Measurements from ENCODE around the gene SMAP1. TPM values are rescaled to one million over a fixed set of nuclear protein-coding genes. Genes with fewer than 3 reads are reported as not detected.

The SMAP1 gene
- total and polyA plus RNA-seq, 9 donors: 19.4 to 27.7 (median 26.3) TPM

GRCh38 chr6:70705772-70706171 lies 38.1 kb downstream of the SMAP1 start:
- H3K36me3 ChIP-seq (ENCODE audit: control insufficient read depth, insufficient read depth, low read length): peaks cover 3% of the 10 kb centered on the region
- H3K27me3 ChIP-seq (ENCODE audit: control insufficient read depth, insufficient read depth, low read length): no peaks in the 10 kb centered on the region
- no peaks in the 10 kb centered on the region for H3K4me1 ChIP-seq (ENCODE audit: control insufficient read depth, insufficient read depth, low read length)
- H3K27ac ChIP-seq (ENCODE audit: low read length): no peak overlapping the region
- WGBS (ENCODE audit: insufficient coverage): no CpG with 5 or more reads among the region's 2 CpGs
- peaks cover 3% of the 10 kb centered on the region for H3K9me3 ChIP-seq (replicated peaks; ENCODE audit: control insufficient read depth, low read depth, low read length)
- no peak overlapping the region for H3K4me3 ChIP-seq (ENCODE audit: low read length)
- no peak for DNase-seq

GRCh38 chr6:70706491-70707123 lies 38.9 kb downstream of the SMAP1 start:
- Histone ChIP-seq H3K36me3 (ENCODE audit: control insufficient read depth, insufficient read depth, low read length) (no peaks in the 10 kb centered on the region), H3K4me3 (ENCODE audit: low read length) (no peak overlapping the region), H3K9me3 (replicated peaks; ENCODE audit: control insufficient read depth, low read depth, low read length) (peaks cover 3% of the 10 kb centered on the region), H3K4me1 (ENCODE audit: control insufficient read depth, insufficient read depth, low read length) (no peaks in the 10 kb centered on the region), H3K27me3 (ENCODE audit: control insufficient read depth, insufficient read depth, low read length) (no peaks in the 10 kb centered on the region), H3K27ac (ENCODE audit: low read length) (no peak overlapping the region)
- no CpG with 5 or more reads among the region's 3 CpGs for WGBS (ENCODE audit: insufficient coverage)
- peak; percentile 57 for DNase-seq

GRCh38 chr6:70707893-70708292 lies 40.2 kb downstream of the SMAP1 start:
- H3K9me3 ChIP-seq (replicated peaks; ENCODE audit: control insufficient read depth, low read depth, low read length): peaks cover 3% of the 10 kb centered on the region
- H3K36me3 ChIP-seq (ENCODE audit: control insufficient read depth, insufficient read depth, low read length): no peaks in the 10 kb centered on the region
- 94% methylated on average over 2 of the region's 2 CpGs for WGBS (ENCODE audit: insufficient coverage)
- H3K4me1 ChIP-seq (ENCODE audit: control insufficient read depth, insufficient read depth, low read length): no peaks in the 10 kb centered on the region
- H3K27me3 ChIP-seq (ENCODE audit: control insufficient read depth, insufficient read depth, low read length): no peaks in the 10 kb centered on the region
- no peak overlapping the region for H3K4me3 ChIP-seq (ENCODE audit: low read length)
- H3K27ac ChIP-seq (ENCODE audit: low read length): no peak overlapping the region
- DNase-seq: no peak

- WGBS (ENCODE audit: insufficient coverage): no CpG with 5 or more reads among the region's 2 CpGs
Observed at GRCh38 chr6:70708448-70708847, 40.8 kb downstream of the SMAP1 start.

GRCh38 chr6:70709826-70710225 lies 42.1 kb downstream of the SMAP1 start:
- no peak for DNase-seq
- H3K36me3 ChIP-seq (ENCODE audit: control insufficient read depth, insufficient read depth, low read length): no peaks in the 10 kb centered on the region
- no CpG with 5 or more reads among the region's 3 CpGs for WGBS (ENCODE audit: insufficient coverage)
- no peak overlapping the region for H3K27ac ChIP-seq (ENCODE audit: low read length)
- H3K9me3 ChIP-seq (replicated peaks; ENCODE audit: control insufficient read depth, low read depth, low read length): peaks cover 6% of the 10 kb centered on the region
- H3K27me3 ChIP-seq (ENCODE audit: control insufficient read depth, insufficient read depth, low read length): no peaks in the 10 kb centered on the region
- no peak overlapping the region for H3K4me3 ChIP-seq (ENCODE audit: low read length)
- no peaks in the 10 kb centered on the region for H3K4me1 ChIP-seq (ENCODE audit: control insufficient read depth, insufficient read depth, low read length)

More at GRCh38 chr6:70708448-70708847, 40.8 kb downstream of the SMAP1 start:
- H3K27me3 ChIP-seq (ENCODE audit: control insufficient read depth, insufficient read depth, low read length): no peaks in the 10 kb centered on the region
- DNase-seq: no peak
- H3K4me3 ChIP-seq (ENCODE audit: low read length): no peak overlapping the region
- H3K36me3 ChIP-seq (ENCODE audit: control insufficient read depth, insufficient read depth, low read length): no peaks in the 10 kb centered on the region
- H3K9me3 ChIP-seq (replicated peaks; ENCODE audit: control insufficient read depth, low read depth, low read length): peaks cover 3% of the 10 kb centered on the region
- no peaks in the 10 kb centered on the region for H3K4me1 ChIP-seq (ENCODE audit: control insufficient read depth, insufficient read depth, low read length)
- H3K27ac ChIP-seq (ENCODE audit: low read length): no peak overlapping the region

GRCh38 chr6:70714716-70715257 lies 47.1 kb downstream of the SMAP1 start:
- no peaks in the 10 kb centered on the region for H3K36me3 ChIP-seq (ENCODE audit: control insufficient read depth, insufficient read depth, low read length)
- no peak overlapping the region for H3K4me3 ChIP-seq (ENCODE audit: low read length)
- peaks cover 10% of the 10 kb centered on the region for H3K9me3 ChIP-seq (replicated peaks; ENCODE audit: control insufficient read depth, low read depth, low read length)
- no peaks in the 10 kb centered on the region for H3K4me1 ChIP-seq (ENCODE audit: control insufficient read depth, insufficient read depth, low read length)
- no peak overlapping the region for H3K27ac ChIP-seq (ENCODE audit: low read length)
- DNase-seq: no peak
- H3K27me3 ChIP-seq (ENCODE audit: control insufficient read depth, insufficient read depth, low read length): no peaks in the 10 kb centered on the region

- H3K27ac ChIP-seq (ENCODE audit: low read length): no peak overlapping the region
Observed at GRCh38 chr6:70717038-70717801, 49.5 kb downstream of the SMAP1 start.

GRCh38 chr6:70724524-70724923 lies 56.8 kb downstream of the SMAP1 start:
- Histone ChIP-seq H3K27me3 (ENCODE audit: control insufficient read depth, insufficient read depth, low read length) (no peaks in the 10 kb centered on the region), H3K9me3 (replicated peaks; ENCODE audit: control insufficient read depth, low read depth, low read length) (no peaks in the 10 kb centered on the region), H3K27ac (ENCODE audit: low read length) (no peak overlapping the region), H3K36me3 (ENCODE audit: control insufficient read depth, insufficient read depth, low read length) (no peaks in the 10 kb centered on the region), H3K4me1 (ENCODE audit: control insufficient read depth, insufficient read depth, low read length) (no peaks in the 10 kb centered on the region), H3K4me3 (ENCODE audit: low read length) (no peak overlapping the region)
- no peak for DNase-seq
- no CpG with 5 or more reads among the region's 2 CpGs for WGBS (ENCODE audit: insufficient coverage)

More at GRCh38 chr6:70717038-70717801, 49.5 kb downstream of the SMAP1 start:
- peak; percentile 10 for DNase-seq
- WGBS (ENCODE audit: insufficient coverage): no CpG with 5 or more reads among the region's 5 CpGs
- H3K4me1 ChIP-seq (ENCODE audit: control insufficient read depth, insufficient read depth, low read length): no peaks in the 10 kb centered on the region
- H3K27me3 ChIP-seq (ENCODE audit: control insufficient read depth, insufficient read depth, low read length): no peaks in the 10 kb centered on the region
- peaks cover 10% of the 10 kb centered on the region for H3K9me3 ChIP-seq (replicated peaks; ENCODE audit: control insufficient read depth, low read depth, low read length)
- H3K4me3 ChIP-seq (ENCODE audit: low read length): no peak overlapping the region
- H3K36me3 ChIP-seq (ENCODE audit: control insufficient read depth, insufficient read depth, low read length): no peaks in the 10 kb centered on the region

GRCh38 chr6:70725817-70726415 lies 58.2 kb downstream of the SMAP1 start:
- H3K4me1 ChIP-seq (ENCODE audit: control insufficient read depth, insufficient read depth, low read length): no peaks in the 10 kb centered on the region
- no peak overlapping the region for H3K4me3 ChIP-seq (ENCODE audit: low read length)
- no peaks in the 10 kb centered on the region for H3K36me3 ChIP-seq (ENCODE audit: control insufficient read depth, insufficient read depth, low read length)
- H3K27me3 ChIP-seq (ENCODE audit: control insufficient read depth, insufficient read depth, low read length): no peaks in the 10 kb centered on the region
- no CpG with 5 or more reads among the region's 3 CpGs for WGBS (ENCODE audit: insufficient coverage)
- H3K9me3 ChIP-seq (replicated peaks; ENCODE audit: control insufficient read depth, low read depth, low read length): no peaks in the 10 kb centered on the region
- no peak overlapping the region for H3K27ac ChIP-seq (ENCODE audit: low read length)
- DNase-seq: peak; percentile 11

- H3K36me3 ChIP-seq (ENCODE audit: control insufficient read depth, insufficient read depth, low read length): no peaks in the 10 kb centered on the region
- 92% methylated on average over 10 of the region's 10 CpGs for WGBS (ENCODE audit: insufficient coverage)
Observed at GRCh38 chr6:70734381-70734780, 66.7 kb downstream of the SMAP1 start.

More at GRCh38 chr6:70734381-70734780, 66.7 kb downstream of the SMAP1 start:
- H3K9me3 ChIP-seq (replicated peaks; ENCODE audit: control insufficient read depth, low read depth, low read length): no peaks in the 10 kb centered on the region
- H3K4me3 ChIP-seq (ENCODE audit: low read length): no peak overlapping the region
- no peaks in the 10 kb centered on the region for H3K27me3 ChIP-seq (ENCODE audit: control insufficient read depth, insufficient read depth, low read length)
- H3K4me1 ChIP-seq (ENCODE audit: control insufficient read depth, insufficient read depth, low read length): peaks cover 2% of the 10 kb centered on the region
- no peak for DNase-seq
- H3K27ac ChIP-seq (ENCODE audit: low read length): no peak overlapping the region
